ENCODE data around the gene MAOB. TPM values are rescaled to one million over a fixed set of nuclear protein-coding genes. Genes with fewer than 3 reads are reported as not detected.
"Not testable (repeated sequence)": the region's sequence is repeated elsewhere in the genome, so short reads cannot be mapped to it uniquely, and the experiment has no call there.

The MAOB gene
- 0.48 and 0.52 TPM in 2 replicates for polyA plus RNA-seq (2011; rRNA removed)
- polyA minus RNA-seq (2011; rRNA and poly(A)+ RNA removed), result 0.09 and 0.30 TPM in 2 replicates

- POLR2A ChIA-PET, result no interaction called here
- H3K27me3 ChIP-seq (ENCODE audit: control insufficient read depth, insufficient read depth, low read length), result no peaks in the 10 kb centered on the region
- peak within 1 kb of the TSS; percentile 22; the same call in 1 of the 2 replicates for H3K4me3 ChIP-seq (ENCODE audit: low read depth, low read length)
- no peak for TF ChIP-seq CTCF (IDR thresholded peaks at IDR 0.05; ENCODE audit: low read depth, low read length)
- CTCF ChIA-PET, result no interaction called here
- no peaks in the 10 kb centered on the region for H3K9me3 ChIP-seq (ENCODE audit: control insufficient read depth, insufficient read depth, low read length)
- DNase-seq (ENCODE audit: low read depth, low spot score), result no peak
- no peak within 1 kb of the TSS for H3K27ac ChIP-seq (ENCODE audit: low read depth, low read length)
These were observed at the start of gene MAOB for GRCh38 chrX:43882294-43882681. Gene MAOB (minus strand): TSS chrX:43882450. CDS start chrX:43882299, 151 bp downstream.

- H3K9me3 ChIP-seq (ENCODE audit: control insufficient read depth, insufficient read depth, low read length); DNase-seq (ENCODE audit: low read depth, low spot score); H3K4me3 ChIP-seq (ENCODE audit: low read depth, low read length); POLR2A ChIA-PET; H3K27ac ChIP-seq (ENCODE audit: low read depth, low read length); H3K27me3 ChIP-seq (ENCODE audit: control insufficient read depth, insufficient read depth, low read length); CTCF ChIA-PET: not testable (repeated sequence)
These were observed 39.8 kb upstream of the MAOB start for GRCh38 chrX:43922032-43922431.

- H3K9me3 ChIP-seq (ENCODE audit: control insufficient read depth, insufficient read depth, low read length); H3K27ac ChIP-seq (ENCODE audit: low read depth, low read length); H3K27me3 ChIP-seq (ENCODE audit: control insufficient read depth, insufficient read depth, low read length); CTCF ChIA-PET; POLR2A ChIA-PET; H3K4me3 ChIP-seq (ENCODE audit: low read depth, low read length); DNase-seq (ENCODE audit: low read depth, low spot score): not testable (repeated sequence)
These were observed 28.5 kb upstream of the MAOB start for GRCh38 chrX:43910772-43911171.

GRCh38 chrX:43910012-43910411 lies 27.8 kb upstream of the MAOB start:
- Histone ChIP-seq H3K4me3 (ENCODE audit: low read depth, low read length) (no peak overlapping the region), H3K9me3 (ENCODE audit: control insufficient read depth, insufficient read depth, low read length) (no peaks in the 10 kb centered on the region), H3K27ac (ENCODE audit: low read depth, low read length) (no peak overlapping the region), H3K27me3 (ENCODE audit: control insufficient read depth, insufficient read depth, low read length) (no peaks in the 10 kb centered on the region)
- DNase-seq (ENCODE audit: low read depth, low spot score), result no peak
- TF ChIP-seq CTCF (IDR thresholded peaks at IDR 0.05; ENCODE audit: low read depth, low read length), result no peak
- ChIA-PET POLR2A (no interaction called here), CTCF (no interaction called here)

- DNase-seq (ENCODE audit: low read depth, low spot score), result no peak
- CTCF ChIA-PET, result no interaction called here
- POLR2A ChIA-PET, result no interaction called here
- Histone ChIP-seq H3K27me3 (ENCODE audit: control insufficient read depth, insufficient read depth, low read length) (no peaks in the 10 kb centered on the region), H3K4me3 (ENCODE audit: low read depth, low read length) (no peak overlapping the region), H3K9me3 (ENCODE audit: control insufficient read depth, insufficient read depth, low read length) (no peaks in the 10 kb centered on the region), H3K27ac (ENCODE audit: low read depth, low read length) (no peak overlapping the region)
- no peak for TF ChIP-seq CTCF (IDR thresholded peaks at IDR 0.05; ENCODE audit: low read depth, low read length)
These were observed 26.9 kb upstream of the MAOB start for GRCh38 chrX:43909141-43909540.

- H3K27me3 ChIP-seq (ENCODE audit: control insufficient read depth, insufficient read depth, low read length), result no peaks in the 10 kb centered on the region
- H3K27ac ChIP-seq (ENCODE audit: low read depth, low read length), result no peak overlapping the region
- CTCF ChIA-PET, result no interaction called here
- no peak overlapping the region for H3K4me3 ChIP-seq (ENCODE audit: low read depth, low read length)
- no peaks in the 10 kb centered on the region for H3K9me3 ChIP-seq (ENCODE audit: control insufficient read depth, insufficient read depth, low read length)
- DNase-seq (ENCODE audit: low read depth, low spot score), result no peak
- no peak for TF ChIP-seq CTCF (IDR thresholded peaks at IDR 0.05; ENCODE audit: low read depth, low read length)
- POLR2A ChIA-PET, result no interaction called here
These were observed 17.9 kb upstream of the MAOB start for GRCh38 chrX:43899878-43900815.
